NCI-H2081 treated with DMSO at 0.1 percent for 48 hours (cell line): ENCODE data around the gene GET3.

ENCODE experiments used
- DNase-seq: peaks from one replicate; lab custom pipeline; 2025; lab: John Stamatoyannopoulos, UW

GET3 gene

DNA sequence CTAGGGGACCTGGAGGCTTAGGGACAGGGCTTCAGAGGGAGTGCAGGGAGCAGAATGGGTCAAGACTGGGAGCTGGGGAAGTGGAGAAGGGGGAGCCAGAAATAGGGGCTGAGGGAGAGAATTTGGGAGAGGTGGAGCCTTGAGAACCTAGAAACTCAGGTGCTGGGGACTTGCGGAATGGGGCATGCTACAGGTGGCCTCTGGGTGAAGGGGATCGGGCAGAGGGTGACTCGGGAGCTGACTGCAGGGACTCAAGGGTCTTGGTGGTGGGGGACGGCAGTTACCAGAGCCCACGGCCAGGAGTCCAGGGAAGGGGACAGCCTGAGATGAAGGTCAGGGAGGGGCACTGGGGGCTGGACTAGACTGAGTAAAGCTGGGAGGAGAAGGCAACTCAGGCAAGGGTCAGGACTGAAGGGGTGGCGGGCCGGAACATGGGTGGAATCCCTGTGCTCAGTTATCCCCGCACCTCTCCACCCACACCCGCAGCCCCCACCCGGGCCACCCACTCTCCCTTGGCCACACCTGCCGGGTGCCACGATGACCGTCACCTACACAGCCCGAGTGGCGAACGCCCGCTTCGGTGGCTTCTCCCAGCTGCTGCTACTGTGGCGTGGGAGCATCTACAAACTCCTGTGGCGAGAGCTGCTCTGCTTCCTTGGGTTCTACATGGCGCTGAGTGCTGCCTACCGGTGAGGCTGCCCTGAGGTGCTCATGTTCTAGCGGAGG lies 14.9 kb downstream of the GET3 start:
- no peak for DNase-seq

DNA sequence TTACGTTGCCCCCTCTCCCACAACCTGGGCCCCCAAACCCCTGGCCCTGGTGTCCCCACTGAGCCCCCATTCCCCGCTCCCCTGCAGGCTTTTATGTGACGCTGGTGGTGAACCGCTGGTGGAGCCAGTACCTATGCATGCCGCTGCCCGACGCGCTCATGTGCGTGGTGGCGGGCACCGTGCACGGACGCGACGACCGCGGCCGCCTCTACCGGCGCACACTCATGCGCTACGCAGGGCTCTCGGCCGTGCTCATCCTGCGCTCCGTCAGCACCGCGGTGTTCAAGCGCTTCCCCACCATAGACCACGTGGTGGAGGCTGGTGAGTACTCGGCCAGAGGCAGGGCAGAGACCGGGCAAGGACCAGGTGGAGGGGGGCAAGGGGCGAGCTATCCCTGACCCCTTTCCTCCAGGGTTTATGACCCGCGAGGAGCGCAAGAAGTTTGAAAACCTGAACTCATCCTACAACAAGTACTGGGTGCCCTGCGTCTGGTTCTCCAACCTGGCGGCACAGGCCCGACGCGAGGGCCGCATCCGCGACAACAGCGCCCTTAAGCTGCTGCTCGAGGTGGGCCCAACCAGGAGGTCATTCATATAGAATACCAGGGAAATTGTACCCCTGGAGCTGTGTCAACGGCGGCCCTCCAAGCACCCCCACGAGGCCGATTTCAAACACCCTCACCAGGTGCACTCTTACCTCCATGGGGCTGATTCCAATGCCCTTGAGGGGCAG lies 17.3 kb downstream of the GET3 start:
- DNase-seq: no peak

DNA sequence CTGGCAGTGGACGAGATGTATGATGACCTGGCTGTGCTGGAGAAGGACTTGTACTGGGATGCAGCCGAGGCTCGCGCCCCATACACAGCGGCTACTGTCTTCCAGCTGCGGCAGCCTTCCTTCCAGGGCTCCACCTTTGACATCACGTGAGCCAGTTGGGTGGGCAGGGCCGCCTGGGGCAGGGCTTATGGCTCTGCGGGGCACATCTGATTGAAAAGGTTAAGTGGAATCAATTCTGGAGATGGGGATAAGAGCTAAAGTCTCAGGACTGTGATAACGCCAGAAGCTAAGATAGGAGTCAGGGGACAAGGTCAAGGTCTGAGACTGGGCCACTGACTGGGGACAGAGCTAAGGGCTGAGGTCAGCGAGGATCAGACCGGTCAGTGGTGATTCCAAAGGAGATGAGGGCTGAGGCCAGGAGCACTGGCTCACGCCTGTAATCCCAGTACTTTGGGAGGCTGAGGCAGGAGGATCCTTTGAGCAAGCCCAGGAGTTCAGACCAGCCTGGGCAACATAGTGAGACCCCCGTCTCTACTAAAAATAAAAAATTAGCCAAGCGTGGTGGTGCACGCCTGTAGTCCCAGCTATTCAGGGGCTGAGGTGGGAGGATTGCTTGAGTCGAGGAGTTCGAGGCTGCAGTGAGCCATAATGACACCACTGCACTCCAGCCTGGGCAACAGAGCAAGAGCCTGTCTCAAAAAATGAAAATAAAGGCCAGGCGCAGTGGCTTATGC lies 19.0 kb downstream of the GET3 start:
- no peak for DNase-seq

DNA sequence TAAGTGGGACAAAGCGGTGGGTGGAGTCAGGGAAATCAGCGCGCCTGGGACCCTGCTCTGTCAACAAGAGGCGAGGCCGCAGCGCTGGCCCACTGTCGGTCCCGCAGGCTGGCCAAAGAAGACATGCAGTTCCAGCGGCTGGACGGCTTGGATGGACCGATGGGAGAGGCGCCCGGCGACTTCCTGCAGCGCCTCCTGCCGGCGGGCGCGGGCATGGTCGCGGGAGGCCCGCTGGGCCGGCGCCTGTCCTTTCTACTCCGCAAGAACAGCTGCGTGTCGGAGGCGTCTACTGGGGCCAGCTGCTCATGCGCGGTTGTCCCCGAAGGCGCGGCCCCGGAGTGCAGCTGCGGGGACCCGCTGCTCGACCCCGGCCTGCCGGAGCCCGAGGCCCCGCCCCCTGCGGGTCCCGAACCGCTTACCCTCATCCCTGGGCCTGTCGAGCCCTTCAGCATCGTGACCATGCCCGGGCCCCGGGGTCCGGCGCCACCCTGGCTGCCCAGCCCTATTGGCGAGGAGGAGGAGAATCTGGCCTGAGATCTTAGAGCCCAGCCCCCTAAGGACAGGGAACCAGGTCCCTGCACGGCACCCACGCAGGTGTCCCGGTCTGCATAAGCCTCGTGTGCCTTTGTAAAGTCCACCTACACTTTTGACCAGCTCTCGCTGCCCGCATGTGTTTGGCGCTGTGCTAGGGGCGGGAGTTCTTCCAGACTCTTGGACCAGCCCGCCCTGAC lies 20.4 kb downstream of the GET3 start:
- no peak for DNase-seq

DNA sequence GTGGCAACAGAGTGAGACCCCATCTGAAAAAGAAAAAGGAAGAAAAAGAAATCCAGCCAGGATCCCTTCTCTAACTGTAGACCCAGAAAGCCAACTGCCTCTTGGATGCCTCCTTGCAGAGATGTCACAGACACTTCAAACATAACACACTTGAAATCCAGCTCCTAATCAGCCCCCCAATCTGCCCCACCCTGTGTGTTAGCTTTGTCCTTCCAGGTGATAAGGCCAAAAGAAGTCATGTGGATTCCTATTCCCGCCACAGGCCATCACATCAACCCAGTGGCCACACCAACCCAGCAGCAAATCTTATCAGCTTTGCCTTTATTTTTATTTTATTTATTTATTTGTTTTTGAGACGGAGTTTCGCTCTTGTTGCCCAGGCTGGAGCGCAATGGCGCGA lies 22.4 kb downstream of the GET3 start:
- no peak for DNase-seq

DNA sequence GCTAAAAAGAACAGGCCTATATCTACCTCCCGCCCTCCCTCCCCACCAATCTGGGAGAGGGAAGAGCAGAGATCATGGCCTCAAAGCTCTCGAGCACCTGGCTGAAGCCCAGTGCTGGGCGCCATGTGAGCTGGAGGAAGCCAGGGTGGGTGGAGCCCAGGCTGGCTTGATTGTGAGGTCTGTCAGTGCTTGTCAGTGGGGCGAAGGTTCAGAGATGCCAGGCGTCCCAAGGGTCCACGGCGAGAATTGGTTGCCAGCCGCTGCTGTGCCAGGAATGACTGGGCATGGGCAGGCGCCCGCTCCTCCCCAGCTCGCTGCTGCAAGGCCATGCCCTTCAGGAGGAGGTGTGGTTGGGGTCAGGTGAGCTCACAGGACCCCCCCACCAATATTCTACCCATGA lies 25.8 kb downstream of the GET3 start:
- DNase-seq: no peak

DNA sequence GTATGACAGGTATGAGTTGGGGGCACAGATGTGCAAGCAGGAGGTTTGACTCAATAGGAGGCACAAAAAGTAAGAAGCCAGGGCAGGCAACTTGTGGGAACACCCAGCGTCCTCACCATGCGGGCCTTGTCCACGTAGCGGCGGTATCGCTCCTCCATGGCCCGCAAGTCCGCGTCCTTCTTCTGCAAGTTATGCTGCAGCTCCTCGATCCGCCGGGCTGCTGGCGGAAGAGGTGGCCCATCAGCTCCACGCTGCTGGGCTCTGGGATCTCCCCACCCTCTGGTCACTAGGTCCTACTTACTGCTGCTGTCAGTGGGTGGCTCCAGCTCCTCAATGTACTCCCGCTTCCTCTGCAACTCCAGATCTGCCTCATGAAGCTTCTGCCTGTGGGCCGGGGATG lies 27.4 kb downstream of the GET3 start:
- DNase-seq: no peak

DNA sequence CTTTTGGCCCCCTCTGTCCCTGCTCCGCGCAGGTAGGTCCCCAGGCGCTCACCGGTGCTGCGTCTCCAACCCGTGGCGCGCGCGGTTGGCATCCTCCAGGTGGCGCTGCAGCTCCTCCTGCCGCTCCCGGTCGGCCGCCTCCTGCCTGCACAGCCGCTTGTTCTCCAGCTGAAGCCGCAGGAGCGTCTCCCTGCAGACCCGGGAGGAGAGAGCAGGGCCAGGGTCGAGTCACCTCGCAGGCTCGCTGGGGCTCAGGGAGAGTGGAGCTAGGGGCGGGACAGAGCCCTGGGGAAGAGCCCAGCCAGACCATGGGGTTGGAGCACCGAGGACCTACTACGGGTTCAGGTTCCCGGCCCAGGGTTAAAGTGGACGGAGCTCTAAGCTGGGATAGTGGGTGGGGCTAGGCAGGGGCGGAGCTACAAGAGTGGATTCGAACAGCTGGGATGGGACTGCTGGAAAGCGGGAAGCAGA lies 28.8 kb downstream of the GET3 start:
- no peak for DNase-seq

DNA sequence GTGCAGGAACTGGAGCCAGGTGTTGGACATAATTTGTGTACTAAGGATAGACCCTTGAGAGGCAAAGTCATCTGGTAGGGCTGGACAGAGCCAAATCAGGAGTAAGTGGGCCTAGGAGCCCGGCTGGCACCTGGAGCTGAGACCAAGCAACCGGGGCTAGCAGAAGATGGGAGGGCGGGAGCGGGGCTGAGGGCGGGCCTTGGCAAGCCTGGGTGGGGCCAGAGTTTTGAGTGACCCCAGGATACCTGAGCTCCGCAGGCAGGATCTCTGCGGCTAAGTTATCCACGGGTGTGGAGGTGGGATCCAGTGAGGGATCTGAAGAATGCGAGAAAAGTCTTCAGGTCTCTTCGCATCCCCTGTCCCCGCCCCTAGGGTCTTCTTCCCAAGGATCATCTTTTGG lies 29.9 kb downstream of the GET3 start:
- no peak for DNase-seq

DNA sequence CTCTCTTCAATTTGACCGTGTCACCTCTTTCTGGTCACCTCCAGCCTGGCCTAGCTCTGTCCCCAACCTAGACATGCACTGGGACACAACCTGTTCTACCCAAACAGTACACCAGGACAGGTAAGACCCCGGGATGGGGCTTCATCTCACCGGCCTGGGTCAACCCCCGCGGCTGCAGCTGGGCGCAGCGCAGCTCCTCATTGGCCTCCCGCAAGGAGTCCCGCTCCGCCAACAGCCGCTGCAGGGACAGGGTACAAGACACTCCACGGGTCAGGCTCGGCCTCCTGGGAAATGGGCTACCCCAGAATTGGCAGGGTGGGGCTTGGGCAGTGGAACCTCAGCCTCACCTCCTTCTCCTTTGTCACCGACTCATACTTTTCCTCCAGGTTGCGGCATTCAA lies 30.4 kb downstream of the GET3 start:
- no peak for DNase-seq

DNA sequence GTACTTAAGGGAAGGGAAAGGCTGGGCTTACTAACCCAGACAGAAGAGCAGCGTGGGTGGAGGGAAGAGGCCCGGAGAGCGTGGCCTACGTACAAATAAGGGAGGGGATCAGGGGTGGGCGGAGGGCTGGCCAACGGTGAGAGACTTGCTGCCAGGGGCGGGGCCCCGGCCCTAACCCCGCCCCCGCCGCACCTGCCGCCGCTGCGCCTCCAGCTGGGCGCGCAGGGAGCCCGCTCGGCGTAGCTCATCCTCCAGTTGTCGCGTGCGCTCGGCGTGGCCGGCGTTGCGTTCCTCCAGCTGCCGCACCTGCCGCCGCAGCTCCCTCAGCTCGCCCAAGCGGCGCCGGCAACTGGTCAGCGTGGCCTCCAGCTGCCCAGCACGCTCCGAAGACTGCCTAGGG lies 32.4 kb downstream of the GET3 start:
- DNase-seq: no peak

DNA sequence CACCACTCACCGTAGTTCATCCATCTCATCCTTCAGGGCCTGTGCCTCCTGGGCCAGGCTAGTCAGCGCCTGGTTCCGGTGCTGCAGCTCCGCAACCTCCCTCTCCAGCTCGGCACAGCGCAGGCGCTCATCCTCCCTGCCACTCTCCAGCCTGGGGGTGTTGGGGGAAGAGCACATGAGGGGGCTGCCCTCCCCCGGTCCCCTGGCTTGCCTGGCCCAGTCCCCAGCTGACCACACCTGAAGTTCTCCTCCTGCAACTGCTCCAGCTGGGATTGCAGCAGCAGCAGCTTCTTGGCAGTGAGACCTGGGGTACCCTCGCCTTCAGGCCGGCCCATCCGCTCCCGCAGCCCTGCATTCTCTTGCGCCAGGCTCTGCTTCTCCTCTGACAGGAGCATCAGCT lies 33.6 kb downstream of the GET3 start:
- no peak for DNase-seq

DNA sequence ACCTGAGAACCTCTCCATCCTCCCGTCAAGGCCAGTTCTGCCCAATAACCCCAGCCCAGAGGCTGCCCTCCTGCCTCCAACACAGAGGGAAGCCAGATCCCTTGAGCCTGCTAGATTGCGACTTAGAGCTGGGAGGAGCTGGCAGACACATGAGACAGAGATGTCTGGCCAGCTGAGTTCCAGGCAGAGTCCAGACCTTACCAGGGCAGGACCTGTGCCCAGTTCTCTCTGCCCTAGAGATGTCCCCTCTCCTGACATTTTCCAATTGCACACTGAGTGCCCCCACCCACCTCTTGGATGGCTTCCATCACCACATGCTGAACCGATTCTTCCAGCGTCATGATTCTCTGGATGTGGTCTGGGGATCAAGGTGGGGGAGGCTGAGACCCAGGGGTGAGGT lies 35.0 kb downstream of the GET3 start:
- no peak for DNase-seq

DNA sequence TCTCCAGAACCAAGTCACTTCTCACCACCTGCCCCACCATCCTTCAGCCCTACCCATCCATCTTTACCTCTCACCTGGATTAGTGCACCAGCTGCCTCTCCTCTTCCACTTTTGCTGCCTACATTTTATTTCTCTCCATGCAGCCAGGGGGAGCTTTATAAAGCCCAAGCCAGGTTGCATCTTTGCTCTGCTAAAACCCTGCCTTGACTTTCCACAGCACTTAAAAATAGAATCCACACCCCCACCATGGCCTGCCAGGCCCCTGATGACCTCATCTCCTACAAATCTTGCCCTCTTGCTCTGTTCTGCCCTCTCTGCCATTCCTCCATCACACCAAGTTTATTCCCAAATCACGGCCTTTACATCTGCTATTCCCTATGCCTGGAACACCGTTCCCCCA lies 36.3 kb downstream of the GET3 start:
- no peak for DNase-seq

DNA sequence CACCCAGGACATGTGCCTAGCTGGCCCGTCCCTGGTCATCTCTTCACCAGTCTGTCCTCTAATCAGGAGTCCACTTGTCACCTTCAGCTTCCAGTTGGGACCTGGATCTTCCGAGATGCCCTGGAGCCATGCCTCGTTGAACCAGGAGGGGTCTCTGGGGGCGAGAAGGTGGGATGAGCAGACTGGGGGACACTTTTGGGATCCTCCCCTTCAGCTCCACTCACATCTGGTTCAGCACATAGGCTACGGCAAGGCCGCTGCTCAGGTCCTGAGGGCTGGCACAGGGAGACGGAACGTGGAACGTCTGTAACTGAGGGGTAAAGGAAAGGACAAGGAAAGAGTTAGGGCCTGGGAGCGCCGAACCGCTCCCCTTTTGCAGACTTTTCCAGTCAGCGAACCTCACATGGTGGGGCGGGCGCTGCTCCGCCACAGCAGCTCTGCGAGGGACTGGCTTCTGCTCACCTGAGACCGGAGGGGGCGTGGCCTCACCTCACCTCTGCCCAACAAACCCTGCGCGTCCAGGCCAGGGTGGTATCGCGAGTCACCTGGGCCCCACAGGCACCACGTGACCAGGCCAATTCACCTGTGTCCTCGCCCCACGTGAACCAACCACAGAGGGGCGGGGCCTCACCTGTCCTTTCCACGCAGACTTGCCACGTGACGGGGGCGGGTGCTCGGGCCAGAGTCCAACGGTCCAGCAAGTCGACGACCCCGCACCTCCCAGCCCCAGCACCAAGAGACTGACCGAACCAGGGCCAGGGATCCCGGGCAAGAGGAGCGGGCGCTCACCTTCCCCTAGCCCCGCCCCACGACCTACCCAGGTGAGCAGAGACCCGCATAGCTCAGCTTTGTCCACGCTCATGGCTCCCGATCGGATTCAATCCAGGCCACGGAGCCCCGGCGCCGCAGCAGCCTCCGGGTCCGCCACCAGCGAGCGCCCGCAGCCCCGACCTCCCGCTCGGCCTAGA lies 37.6 kb downstream of the GET3 start, which contains the start of gene HOOK2:
Gene HOOK2 (minus strand): TSS at position 965 of the 968 bp plus-strand sequence. CDS start 103 bp downstream, at position 862.
- no peak for DNase-seq

DNA sequence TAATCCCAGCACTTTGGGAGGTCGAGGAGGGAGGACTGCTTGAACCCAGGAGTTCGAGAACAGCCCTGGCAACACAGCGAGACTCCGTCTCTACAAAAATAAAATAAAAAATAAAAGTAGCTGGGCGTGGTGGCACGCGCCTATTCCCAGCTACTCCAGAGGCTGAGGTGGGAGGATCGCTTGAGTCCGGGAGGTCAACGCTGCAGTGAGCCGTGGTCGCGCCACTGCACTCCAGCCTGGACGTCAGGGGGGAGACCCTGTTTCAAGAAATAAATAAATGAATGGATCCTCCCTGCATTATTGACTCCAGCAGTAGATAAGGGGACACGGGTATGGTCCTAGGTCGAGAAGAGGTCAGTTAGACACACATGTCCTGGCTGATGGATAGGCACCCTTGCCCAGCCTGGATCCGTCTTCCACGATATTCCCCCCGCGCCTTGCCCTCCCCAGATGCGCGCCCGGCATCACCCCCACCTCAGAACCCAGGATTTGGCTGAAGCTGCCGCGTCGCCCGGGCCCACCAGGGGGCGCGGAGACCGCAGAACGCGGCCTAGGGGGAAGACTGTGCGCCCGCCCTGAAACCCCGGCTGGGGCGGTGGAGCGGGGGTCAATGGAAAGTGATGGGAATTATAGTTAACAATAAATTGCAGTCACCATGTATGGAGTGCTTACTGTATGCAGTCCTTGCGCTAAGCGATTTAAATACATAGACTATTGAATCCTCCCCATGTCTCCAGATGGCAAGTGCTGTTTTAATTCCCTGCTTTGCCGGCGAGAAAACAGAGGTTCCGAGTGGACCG lies 40.1 kb downstream of the GET3 start:
- peak; percentile 33 for DNase-seq

DNA sequence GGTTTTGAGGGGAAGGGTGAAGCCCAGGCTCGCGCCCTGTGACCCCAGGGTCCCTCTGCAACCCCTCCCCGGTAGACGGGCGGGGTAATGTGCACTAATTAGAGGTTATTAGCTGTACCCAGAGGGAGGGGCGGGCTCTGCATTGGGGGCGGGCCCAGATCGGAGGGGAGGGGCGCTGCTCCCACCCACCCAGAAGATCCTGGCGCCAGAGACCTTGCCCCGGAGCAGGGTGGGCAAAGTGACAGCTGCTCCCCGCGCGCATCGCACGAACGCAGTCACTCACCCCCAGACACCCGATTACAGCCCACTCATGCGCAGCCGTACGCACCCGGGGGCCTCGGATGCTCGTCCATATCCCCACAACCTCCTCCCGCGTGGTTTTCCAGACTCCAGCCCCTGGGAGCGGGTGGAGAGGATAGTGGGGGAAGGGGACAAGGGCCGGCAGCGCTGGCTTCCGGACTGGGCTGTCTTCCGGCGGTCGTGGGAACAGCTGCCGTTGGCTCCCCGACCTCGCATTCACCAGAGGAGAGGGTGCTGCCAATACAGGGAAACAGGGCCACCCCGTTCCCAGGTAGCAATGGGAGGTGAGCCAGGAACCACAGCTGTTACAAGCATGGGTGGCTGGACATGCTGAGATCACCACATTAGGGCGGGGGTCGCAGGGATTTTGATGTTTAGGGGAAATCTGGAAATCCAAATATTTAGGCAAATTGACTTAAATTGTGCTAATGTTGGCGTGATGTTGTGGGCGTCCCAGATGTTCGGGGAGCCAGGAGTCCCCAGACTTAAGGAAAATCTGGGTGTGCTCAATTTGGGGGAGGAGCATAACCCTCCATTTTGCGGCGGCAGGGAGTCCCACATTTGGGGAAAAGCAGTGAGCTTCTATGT lies 41.0 kb downstream of the GET3 start:
- DNase-seq: peak; percentile 71

DNA sequence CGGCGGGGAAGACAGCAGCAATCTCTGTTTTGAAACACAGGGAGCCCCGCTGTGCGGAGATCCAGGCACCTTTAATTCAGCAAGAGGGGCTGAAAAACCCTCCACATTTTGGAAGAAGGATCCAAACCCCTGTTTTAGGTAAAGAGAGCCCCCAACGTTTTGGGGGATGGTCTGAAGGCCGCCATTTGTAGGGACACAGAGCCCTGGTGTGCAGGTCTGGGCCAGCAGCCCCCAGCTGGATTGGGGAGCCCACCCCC lies 41.5 kb downstream of the GET3 start:
- DNase-seq: no peak
